Measurements from ENCODE around the gene PUS10. TPM values are rescaled to one million over a fixed set of nuclear protein-coding genes. Genes with fewer than 3 reads are reported as not detected.

PUS10 gene
- total RNA-seq, 3 donors from 2014 or later = 7.3 to 14.6 (median 12.8) TPM

- DNase-seq = no peak
- H3K4me3 ChIP-seq = no peak overlapping the region
- no peaks in the 10 kb centered on the region for H3K9me3 ChIP-seq
- no peaks in the 10 kb centered on the region for H3K36me3 ChIP-seq (ENCODE audit: low read depth)
- ATAC-seq = no peak
- TF ChIP-seq CTCF (IDR thresholded peaks at IDR 0.05) = no peak
- H3K4me1 ChIP-seq (ENCODE audit: low read depth) = peaks cover 3% of the 10 kb centered on the region
- intact Hi-C loops (cut with DNase I, micrococcal nuclease) = no loop called here
These were observed 43.4 kb downstream of the PUS10 start for GRCh38 chr2:60974652-60975051.

GRCh38 chr2:60973705-60974104, 44.4 kb downstream of the PUS10 start:
- ATAC-seq = peak; percentile 20
- TF ChIP-seq CTCF (IDR thresholded peaks at IDR 0.05) = no peak

GRCh38 chr2:60972889-60973656, 45.0 kb downstream of the PUS10 start:
- Histone ChIP-seq H3K9me3 (no peaks in the 10 kb centered on the region), H3K4me3 (no peak overlapping the region), H3K36me3 (ENCODE audit: low read depth) (no peaks in the 10 kb centered on the region), H3K4me1 (ENCODE audit: low read depth) (peaks cover 3% of the 10 kb centered on the region)
- intact Hi-C loops (cut with DNase I, micrococcal nuclease) = no loop called here
- DNase-seq (peak in 1 of 3 donors; percentile 55), ATAC-seq (peak; percentile 16)
- TF ChIP-seq CTCF (IDR thresholded peaks at IDR 0.05) = no peak

More at GRCh38 chr2:60973705-60974104, 44.4 kb downstream of the PUS10 start:
- no peak for DNase-seq
- no peaks in the 10 kb centered on the region for H3K36me3 ChIP-seq (ENCODE audit: low read depth)
- intact Hi-C loops (cut with DNase I, micrococcal nuclease) = no loop called here
- no peak overlapping the region for H3K4me3 ChIP-seq
- H3K4me1 ChIP-seq (ENCODE audit: low read depth) = peaks cover 3% of the 10 kb centered on the region
- H3K9me3 ChIP-seq = no peaks in the 10 kb centered on the region

GRCh38 chr2:60966507-60967405, 51.3 kb downstream of the PUS10 start:
- intact Hi-C loops (cut with DNase I, micrococcal nuclease) = no loop called here
- TF ChIP-seq CTCF (IDR thresholded peaks at IDR 0.05) = no peak
- Histone ChIP-seq H3K4me1 (ENCODE audit: low read depth) (peaks cover 3% of the 10 kb centered on the region), H3K36me3 (ENCODE audit: low read depth) (no peaks in the 10 kb centered on the region), H3K4me3 (no peak overlapping the region), H3K9me3 (no peaks in the 10 kb centered on the region)
- no peak for ATAC-seq
- DNase-seq = no peak

- no peak for DNase-seq
- no peaks in the 10 kb centered on the region for H3K9me3 ChIP-seq
- intact Hi-C loops (cut with DNase I, micrococcal nuclease) = no loop called here
- no peak overlapping the region for H3K4me3 ChIP-seq
- TF ChIP-seq CTCF (IDR thresholded peaks at IDR 0.05) = no peak
- no peaks in the 10 kb centered on the region for H3K4me1 ChIP-seq (ENCODE audit: low read depth)
- no peaks in the 10 kb centered on the region for H3K36me3 ChIP-seq (ENCODE audit: low read depth)
- ATAC-seq = no peak
These were observed 52.6 kb downstream of the PUS10 start for GRCh38 chr2:60965499-60965785.

Data from mucosa of descending colon (tissue), 3 donors.